G401.6 (cell line): ENCODE results near the gene NCK2.

ENCODE experiments used
- FAIRE-seq: peaks from 2 replicates; lab custom pipeline; 2012; peaks lifted over from hg19 to GRCh38; lab: Jason Lieb, UNC

Gene NCK2

DNA sequence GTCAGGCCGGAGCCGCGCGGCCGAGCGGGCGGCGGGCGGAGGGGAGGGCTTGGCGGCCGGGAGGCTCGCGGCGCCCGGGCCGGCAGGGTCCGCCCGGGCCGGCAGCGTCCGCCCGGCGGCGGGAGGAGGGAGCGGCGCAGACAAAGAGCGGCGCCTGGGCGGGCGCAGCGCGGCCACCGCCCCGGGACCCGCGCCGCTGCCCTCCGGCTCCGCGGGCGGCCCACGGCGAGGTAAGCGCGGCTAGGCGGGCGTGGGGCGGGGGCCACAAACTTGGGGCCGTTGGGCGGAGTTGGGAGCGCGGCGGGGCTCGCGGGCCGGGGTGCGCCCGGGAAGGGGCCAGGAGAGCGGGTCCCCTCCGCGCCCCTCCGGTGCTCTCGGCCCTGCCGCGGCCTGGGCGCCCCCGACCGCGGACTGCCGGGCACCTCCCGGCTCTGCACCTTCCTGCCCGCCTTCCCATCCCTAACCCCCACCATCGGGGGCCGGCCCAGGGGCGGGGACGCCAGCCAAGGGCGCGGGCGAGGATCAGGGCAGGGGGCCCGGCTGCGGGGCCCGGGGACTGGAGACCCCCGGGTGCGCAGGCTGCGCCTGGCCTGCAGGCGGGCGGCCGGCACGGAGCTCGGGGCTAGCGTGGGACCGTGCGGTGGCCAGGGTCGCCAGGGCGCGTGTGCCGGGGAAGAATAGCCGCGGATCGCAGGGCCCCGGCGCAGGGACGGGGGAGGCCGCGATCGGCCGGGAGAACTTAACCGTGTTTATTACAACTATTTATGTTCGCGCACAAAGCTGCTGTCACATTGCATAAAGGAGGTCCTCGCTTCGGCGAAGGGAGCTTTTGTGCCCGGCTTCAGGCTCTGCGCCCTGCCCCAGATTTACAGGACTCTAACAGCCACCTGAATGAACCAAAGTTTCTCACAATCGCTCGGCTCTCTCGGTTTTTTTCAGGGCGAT, at the start of gene NCK2:
NCK2 (plus strand) TSS at position 4 of the 945 bp plus-strand sequence. CDS start 110,152 bp downstream, outside the sequence.
- no peak for FAIRE-seq

DNA sequence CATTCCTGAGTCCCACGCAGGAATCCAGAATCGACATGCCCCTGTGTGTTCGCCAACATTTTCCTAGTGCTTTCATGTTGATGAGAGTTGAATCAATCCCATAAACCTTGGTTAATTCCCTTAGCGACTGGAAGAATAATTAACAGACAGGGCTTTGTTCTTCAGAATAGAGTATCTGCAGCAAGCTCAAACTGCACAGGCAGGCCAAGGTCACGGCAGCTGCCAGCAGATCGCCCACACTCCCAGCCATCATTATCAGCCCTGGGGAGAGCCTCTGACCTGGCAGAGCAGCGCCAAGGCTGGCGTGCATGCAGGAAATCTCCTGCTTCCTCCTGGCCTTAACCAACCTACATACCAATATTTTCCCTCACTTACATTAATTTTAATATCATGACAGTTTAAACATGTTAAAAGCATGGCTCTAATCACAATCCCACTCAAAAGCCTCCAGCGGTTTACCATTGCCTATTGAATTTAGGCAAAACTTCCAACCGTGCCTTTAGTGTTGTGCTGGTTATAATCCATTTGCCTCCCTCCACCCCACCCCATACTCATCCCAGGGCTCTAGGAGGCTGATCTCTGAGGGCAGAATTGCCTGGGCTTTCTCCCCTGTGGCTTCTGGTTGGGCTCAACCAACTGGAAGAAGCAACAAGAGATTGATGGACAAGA, 46.8 kb upstream of the NCK2 start:
- FAIRE-seq, result no peak

DNA sequence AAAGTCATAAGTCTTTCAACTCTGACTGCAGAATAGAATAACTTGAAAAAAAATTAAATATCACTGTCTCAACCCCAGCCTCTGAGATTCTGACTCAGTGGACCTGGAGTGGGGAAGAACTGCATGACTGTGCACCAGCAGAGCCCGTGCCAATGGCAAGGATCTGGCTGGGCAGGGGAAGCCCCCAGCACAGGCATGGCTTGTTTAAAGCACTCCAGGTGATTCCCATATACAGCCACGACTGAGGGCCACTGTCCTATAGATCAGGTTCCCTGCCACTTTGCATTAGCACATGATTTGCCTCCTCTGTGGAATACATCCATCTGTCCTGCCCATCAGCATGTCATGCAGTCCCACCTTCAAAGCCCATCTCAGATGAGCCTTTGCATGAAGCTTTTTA, 45.9 kb upstream of the NCK2 start:
- FAIRE-seq, result no peak

DNA sequence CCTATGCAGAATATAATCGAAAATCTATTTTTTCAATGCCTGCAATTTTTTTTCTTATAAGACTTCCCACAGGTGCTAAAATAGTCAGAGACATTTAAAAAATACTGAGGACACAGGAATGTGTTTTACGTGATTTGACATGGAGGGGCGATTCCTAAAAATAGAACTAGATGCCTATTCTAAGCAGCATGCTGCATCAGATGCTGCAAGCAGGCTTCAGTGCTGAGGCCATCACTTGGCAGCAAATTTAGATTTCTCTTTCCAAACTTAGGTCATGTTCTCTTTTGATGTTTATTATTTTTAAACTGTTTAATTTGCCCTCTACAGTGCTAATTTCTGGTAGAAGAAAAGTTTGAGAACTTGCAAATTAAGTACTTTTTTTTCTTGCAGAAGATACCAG, 43.7 kb upstream of the NCK2 start:
- FAIRE-seq, result no peak

DNA sequence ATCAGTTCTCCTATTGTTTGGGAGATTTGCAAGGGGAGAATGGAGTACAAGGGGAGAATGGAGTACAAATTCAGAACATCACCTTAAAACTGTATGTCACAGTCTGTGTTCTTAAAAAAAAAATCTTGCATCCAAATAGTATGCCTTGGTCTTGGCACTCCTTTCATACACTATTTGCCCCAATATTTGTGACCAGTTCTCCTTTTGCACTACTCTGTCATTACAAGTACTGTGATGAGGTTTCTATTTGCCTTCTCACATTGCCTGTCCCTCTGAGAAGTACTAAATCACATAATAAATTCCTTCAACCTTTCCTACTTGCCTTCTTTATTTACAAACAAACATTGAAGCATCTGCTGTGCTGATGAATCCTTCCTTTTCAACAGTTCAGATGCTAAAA, 36.0 kb upstream of the NCK2 start:
- no peak for FAIRE-seq

DNA sequence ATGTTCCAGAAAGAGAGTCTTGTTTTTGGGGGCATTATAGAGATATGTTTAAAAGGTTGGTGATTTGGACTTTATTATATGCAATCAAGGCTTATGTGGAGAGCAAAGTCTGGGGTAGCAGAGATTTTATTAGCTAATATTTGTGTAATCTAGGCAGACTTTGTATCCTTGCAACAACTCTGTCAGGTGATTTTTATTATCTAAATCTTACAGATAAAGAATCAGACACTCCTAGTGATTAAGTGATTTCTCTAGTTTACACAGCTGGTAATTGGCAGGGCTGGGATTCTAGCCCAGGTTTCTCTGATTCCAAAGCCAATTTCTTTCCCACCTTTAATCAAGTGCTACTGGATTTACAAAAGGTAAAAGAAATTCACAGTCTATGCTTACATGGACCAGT, 33.3 kb upstream of the NCK2 start:
- no peak for FAIRE-seq

DNA sequence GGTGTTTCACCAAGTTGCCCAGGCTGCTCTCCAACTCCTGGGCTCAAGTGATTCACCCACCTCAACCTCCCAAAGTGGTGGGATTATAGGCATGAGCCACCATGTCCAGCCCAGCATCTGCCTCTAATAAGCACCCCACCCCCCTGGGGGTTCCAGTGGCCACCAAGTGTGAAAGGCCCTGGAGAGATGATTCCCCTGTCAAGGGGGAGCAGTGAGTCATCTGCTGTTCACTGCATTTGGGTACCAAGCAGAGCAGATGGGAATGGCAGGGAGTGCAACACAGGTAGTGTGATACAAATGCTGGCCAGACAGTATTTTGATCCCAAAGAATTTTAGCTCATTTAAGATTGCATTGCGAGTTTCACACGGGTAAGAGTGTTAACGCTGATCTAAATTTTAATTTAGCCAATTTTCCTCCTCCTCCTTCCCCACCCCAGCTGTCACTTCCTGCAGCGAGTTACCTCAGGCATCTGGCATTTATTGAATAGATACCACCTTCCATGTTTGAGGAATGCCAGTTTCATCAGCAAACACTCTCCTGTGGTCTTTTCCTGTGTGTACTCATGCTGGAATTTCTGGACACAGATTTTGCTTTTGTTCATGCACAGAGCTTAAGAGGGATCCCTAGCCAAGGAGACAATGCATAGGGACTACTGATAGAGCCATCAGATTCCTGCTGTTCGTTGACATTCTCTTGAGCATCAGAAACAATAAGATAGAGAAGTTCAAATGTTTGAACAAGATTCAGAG, 32.4 kb upstream of the NCK2 start:
- no peak for FAIRE-seq

DNA sequence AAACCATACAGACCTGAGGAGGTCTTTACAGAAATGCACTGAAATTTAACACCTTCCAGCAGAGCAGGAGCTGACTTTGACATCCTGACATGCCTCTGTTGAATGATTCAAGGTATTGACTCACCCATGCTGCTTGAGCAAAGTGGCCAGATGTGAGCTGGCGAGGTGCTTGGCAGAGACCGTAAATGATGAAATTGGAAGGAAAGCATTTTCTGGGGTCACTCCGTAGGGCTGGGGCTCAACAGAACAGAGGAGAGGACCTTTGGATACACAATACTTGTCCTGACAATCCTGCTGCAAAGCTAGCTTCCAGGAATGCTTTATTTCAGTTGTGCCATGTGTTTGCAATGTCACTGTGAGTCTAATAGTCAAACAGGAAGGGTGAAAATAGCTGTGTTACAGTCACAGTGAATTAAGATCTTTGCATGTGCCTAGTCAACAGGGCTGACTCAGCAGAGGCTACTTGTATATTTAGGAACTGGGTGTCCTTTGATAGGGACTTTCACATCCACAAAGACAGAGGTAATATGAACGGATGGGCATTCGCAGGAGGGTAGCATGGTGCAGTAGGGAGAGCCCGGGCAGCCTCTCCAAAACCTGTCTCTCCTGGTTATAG, 31.6 kb upstream of the NCK2 start:
- FAIRE-seq, result no peak

DNA sequence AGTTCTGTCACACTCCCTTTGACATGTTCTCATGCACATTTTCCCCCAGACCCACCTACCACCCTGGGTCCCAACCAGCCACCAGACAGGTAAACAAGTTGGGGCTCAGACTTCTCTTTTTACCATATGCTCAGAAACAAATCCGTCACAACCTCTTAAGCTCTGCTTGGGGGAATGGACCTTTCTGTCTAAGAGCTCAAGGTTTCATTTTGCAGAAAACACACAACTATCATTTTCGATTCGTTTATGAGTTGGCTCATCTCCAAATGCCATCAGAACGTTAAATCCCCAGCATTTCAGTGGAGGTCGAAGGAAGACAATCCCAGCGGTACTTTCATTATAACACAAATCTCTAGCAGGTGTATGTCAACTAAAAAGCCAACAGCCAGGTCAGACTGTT, 30.6 kb upstream of the NCK2 start:
- FAIRE-seq, result no peak

DNA sequence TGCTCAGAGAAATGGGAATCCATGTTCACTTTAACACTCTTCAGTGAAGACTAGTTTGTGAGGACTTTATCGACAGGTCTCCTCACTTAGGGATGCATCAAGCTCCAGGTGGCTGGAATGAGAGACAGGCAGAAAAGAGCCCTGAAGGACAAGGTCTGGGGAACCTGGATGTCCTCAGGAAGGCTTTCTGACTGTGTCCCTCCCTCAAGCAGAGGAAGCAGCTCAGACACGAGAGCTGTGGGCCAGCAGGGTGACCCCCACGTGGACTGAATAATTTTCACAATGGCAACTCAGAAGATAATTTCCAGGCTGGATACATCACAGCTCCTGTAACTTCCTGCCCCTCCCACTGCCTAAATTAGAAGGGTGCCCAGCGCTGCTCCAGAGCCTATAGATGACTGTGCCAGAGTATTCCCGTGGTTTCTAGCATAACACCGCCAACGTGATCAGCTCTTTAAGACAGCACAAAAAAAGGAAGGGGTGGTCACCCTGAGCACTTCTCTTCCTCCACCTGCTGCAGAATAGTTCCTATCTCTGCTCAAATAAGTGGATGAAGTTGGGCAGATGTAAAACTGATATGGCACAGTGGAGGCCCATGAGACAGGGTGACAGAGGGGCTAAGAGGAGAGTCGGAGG, 25.7 kb upstream of the NCK2 start:
- no peak for FAIRE-seq

DNA sequence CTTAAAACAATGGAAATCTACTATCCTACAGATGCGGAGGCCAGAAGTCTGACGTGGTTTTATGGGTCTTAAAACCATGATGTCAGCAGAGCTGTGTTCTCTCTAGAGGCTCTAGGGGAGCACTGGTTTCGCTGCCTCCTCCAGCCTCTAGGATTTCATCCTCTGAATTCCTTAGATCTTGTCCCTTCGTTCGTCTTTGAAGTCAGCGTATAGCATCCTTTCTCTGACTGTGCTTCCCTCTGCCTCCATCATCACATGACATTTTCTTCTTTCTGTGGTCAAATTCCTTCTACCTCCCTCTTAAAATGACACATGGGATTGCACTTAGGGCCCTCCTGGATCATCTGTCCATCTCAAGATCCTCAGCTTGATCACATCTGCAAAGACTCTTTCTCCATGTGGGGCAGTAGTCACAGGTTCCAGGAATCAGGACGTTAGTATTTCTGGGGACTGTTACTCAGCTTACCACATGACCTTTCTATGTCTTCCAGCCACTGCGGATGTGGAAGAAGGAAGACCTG, 22.7 kb upstream of the NCK2 start:
- FAIRE-seq, result no peak

DNA sequence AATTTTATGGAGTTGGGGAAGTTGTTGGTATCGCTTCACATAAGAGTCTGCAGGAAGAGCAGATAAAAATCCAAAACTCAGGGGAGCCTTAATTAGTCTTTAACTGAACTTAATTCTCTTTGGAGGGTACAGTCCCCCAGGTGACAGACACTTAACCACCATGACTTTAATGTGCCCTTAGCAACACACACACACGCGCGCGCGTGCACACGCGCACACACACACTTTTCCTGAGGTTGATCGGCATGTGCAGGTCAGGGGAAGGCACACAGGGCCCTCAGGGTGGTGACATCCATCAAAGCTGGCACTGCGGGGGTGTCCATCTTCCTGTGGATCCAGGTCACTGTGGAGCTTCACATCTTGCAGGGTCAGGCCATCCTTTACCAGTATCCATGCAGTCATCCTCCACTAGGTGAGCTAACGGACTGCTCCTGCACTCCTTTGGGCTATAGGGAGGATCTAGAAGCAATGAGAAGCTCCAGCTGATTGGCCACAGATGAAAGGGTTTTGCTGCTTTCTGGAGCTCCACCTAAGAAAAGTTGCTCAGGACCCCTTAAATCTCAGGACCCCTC, 21.9 kb upstream of the NCK2 start:
- no peak for FAIRE-seq

DNA sequence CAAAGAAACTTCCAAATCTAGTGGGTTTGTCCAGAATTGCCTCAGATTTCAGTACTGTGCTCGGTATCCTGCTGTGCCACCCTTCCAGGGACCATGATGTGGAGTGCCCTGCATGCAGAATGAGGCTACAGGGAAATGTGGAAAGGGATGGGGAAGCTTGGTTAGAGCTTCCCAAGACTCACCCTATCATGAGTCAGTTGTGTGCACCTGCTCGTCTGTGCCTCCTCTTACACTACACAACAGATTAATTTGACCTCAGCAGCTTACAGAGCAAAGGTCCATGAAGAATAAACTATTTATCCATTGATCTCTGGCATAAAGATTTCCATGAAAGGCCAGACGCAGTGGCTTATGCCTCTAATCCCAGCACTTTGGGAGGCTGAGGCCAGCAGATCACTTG, 21.3 kb upstream of the NCK2 start:
- FAIRE-seq, result no peak

DNA sequence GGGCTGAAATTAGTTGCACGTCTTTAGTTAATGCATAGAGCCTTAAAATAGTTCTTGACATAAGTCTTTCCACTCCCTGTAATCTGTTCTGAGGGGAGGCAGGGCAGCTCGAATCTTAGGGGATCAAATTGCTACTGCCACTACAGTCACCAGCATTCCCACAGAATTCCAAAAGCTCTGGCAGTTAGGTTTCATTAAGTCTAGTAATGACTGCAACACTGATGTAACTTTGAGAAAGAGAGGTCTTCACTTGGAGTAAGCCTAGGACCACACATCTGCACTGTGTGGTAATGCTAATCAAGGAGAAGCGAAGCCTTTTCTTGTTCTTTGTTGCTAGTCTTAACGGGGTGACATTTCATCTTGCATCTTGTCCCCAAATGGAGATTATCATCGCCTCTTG, 19.3 kb upstream of the NCK2 start:
- no peak for FAIRE-seq

DNA sequence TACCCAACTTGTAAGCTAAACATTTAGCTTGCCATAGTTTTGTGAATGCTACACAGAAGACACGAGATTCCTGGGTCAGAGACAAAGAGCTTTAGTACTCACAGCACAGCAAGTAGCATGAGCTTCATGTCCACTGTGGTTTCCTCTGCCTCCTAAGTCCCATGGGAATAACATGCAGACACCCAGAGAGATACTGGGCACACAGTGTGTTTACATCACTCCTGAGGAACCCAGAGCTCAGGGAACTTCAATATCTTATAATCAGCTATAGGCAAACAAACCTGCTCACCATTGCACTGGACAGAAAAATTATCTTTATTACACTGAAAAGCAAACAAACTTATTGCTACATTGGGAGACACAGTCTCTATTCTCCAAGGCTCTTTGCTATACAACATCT, 14.5 kb upstream of the NCK2 start:
- FAIRE-seq, result no peak

DNA sequence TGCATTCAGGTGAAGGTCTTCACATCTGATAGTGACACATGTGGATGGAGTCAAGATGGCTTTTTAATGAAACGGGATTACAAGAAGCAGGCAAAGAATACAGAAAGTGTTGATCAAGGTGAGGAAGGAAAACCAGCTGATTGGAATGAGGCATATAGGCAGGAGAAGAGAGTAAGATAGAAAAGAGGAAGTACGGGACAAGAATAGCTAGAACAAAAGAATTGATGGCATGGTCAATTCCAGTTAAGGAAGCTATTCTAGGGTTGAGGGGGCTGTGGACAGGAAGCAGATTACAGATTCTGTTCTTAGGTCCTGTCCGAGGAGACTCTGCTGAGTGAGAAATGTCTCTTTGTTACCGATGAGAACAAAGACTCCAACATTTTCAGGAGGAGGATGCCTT, 13.2 kb upstream of the NCK2 start:
- no peak for FAIRE-seq

DNA sequence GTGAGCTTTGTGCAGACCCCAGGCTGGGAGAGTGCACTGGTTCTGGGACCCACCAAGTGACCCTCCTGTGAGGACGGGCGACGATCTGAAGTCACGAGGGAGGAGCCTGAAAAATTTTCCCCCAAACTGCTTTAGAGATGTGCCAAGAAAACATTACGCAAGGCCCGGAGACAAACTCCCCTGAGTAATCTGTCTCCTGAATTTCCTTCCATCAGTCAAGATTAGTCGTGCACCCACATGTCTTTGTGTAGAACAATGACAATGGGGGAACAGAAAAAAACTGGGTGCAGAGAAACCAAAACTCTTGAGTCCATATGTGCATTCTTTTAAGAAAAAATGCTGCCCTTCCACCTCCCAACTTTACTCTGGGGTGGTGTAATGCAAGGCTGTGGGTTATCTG, 12.6 kb upstream of the NCK2 start:
- FAIRE-seq, result no peak

DNA sequence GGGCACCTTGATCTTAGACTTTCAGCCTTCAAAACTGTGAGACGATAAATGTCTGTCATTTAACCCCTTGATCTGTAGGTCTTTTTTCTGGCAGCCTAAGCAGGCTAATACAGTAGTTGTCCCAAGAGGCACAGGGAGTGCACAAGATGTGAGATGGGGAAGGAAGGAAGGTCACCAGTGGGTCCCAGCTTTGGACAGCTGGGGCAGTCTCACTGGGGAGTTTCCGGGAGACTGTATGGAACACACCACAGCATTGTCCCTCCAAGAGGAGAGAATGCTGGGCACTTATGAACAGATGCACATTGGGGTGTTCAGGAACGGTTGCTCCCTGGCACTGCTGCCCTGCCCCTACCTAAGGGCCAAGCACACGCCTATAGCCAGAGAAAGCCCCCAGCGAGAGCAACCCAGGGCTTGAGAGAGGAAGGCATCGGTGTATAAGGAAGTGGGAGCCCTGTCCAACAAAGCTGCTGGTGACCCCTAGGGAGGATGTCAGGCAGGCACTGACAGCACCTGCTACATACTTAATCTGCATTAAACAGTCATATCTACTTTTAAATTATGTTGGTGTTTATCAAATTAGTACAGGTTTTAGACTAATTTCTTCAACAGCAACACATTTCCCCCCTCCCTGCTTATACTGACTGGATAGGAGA, 11.6 kb upstream of the NCK2 start:
- FAIRE-seq, result no peak

DNA sequence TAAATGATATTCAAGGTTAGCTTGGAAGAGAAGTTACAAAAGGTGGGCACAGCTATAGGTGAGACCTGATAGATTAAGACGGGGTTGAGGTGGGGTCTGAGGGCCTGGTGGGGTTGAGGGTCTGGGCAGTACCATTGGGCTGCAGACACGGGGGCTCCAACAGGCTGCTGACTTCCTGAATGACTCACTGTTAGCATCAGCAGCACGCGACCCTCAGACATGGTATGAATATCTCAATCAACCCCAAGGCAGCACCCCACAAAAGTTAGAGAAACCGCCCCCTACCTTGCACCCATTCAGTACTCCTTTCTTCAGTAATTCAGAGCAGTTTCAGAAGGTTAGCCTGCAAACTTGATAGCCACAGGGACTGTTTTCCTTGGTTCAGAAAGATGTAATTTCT, 10.8 kb upstream of the NCK2 start:
- no peak for FAIRE-seq

DNA sequence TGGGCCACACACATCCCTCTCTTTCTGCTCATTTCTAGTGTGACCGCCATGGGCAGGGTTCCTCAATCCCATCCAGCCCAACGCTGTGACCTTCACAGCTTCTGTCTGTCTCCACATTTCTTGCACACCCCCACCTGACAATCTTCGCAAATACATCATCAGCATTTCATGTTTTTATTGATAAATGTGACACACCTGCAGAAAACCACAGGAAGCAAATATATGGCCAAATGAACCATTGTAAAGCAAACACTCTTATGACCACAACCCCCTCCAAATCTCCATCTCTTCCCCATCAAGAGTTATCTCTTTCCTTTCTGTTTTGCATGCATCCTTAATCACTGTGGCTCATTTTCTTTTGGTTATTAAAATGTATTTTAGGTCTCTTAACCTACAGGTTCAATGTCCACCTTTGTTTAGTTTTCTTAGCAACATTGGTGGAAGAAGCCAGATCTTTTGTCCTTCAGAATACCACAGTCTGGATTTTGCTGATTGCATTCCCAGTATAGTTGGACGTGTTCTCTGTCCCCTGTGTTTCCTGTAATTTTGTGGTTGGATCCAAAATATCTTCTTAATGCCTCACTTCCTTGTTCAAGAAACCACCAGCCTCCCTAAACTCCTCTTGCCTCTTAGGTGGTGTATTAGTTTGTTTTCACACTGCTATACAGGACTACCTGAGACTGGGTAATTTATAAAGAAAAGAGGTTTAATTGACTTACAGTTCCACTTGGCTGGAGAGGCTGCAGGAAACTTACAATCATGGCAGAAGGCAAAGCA, 9.8 kb upstream of the NCK2 start:
- no peak for FAIRE-seq
